Measurements from ENCODE around the gene RBP3.

Gene RBP3

GRCh38 chr10:47332946-47333345 lies 15.2 kb upstream of the RBP3 start:
- TF ChIP-seq ZFP30 (CRISPR knock-in tag; IDR thresholded peaks at IDR 0.05) = no peak
- no peak for TF ChIP-seq ESRRG (CRISPR knock-in tag; IDR thresholded peaks at IDR 0.05)
- TF ChIP-seq OSR1 (CRISPR knock-in tag; IDR thresholded peaks at IDR 0.05) = no peak
- no peak for TF ChIP-seq CREB5 (CRISPR knock-in tag; IDR thresholded peaks at IDR 0.05; ENCODE audit: low read depth)
- no peak for TF ChIP-seq ISL1 (CRISPR knock-in tag; IDR thresholded peaks at IDR 0.05)
- TF ChIP-seq TOX (CRISPR knock-in tag; IDR thresholded peaks at IDR 0.05; ENCODE audit: borderline replicate concordance) = no peak
- TF ChIP-seq, protein P1, sequence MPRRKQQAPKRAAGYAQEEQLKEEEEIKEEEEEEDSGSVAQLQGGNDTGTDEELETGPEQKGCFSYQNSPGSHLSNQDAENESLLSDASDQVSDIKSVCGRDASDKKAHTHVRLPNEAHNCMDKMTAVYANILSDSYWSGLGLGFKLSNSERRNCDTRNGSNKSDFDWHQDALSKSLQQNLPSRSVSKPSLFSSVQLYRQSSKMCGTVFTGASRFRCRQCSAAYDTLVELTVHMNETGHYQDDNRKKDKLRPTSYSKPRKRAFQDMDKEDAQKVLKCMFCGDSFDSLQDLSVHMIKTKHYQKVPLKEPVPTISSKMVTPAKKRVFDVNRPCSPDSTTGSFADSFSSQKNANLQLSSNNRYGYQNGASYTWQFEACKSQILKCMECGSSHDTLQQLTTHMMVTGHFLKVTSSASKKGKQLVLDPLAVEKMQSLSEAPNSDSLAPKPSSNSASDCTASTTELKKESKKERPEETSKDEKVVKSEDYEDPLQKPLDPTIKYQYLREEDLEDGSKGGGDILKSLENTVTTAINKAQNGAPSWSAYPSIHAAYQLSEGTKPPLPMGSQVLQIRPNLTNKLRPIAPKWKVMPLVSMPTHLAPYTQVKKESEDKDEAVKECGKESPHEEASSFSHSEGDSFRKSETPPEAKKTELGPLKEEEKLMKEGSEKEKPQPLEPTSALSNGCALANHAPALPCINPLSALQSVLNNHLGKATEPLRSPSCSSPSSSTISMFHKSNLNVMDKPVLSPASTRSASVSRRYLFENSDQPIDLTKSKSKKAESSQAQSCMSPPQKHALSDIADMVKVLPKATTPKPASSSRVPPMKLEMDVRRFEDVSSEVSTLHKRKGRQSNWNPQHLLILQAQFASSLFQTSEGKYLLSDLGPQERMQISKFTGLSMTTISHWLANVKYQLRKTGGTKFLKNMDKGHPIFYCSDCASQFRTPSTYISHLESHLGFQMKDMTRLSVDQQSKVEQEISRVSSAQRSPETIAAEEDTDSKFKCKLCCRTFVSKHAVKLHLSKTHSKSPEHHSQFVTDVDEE (CRISPR knock-in tag; IDR thresholded peaks at IDR 0.05) = no peak
- TF ChIP-seq, protein P2, sequence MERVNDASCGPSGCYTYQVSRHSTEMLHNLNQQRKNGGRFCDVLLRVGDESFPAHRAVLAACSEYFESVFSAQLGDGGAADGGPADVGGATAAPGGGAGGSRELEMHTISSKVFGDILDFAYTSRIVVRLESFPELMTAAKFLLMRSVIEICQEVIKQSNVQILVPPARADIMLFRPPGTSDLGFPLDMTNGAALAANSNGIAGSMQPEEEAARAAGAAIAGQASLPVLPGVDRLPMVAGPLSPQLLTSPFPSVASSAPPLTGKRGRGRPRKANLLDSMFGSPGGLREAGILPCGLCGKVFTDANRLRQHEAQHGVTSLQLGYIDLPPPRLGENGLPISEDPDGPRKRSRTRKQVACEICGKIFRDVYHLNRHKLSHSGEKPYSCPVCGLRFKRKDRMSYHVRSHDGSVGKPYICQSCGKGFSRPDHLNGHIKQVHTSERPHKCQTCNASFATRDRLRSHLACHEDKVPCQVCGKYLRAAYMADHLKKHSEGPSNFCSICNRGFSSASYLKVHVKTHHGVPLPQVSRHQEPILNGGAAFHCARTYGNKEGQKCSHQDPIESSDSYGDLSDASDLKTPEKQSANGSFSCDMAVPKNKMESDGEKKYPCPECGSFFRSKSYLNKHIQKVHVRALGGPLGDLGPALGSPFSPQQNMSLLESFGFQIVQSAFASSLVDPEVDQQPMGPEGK (CRISPR knock-in tag; IDR thresholded peaks at IDR 0.05; ENCODE audit: borderline replicate concordance) = no peak
- no peak for TF ChIP-seq ZNF70 (CRISPR knock-in tag; IDR thresholded peaks at IDR 0.05)
- ATAC-seq = no peak

GRCh38 chr10:47333532-47333931 lies 14.6 kb upstream of the RBP3 start:
- no peak for TF ChIP-seq ISL1 (CRISPR knock-in tag; IDR thresholded peaks at IDR 0.05)
- no peak for TF ChIP-seq CSDC2 (CRISPR knock-in tag; IDR thresholded peaks at IDR 0.05)
- no peak for TF ChIP-seq ZFP30 (CRISPR knock-in tag; IDR thresholded peaks at IDR 0.05)
- TF ChIP-seq ZNF70 (CRISPR knock-in tag; IDR thresholded peaks at IDR 0.05) = no peak
- no peak for TF ChIP-seq TOX (CRISPR knock-in tag; IDR thresholded peaks at IDR 0.05; ENCODE audit: borderline replicate concordance)
- TF ChIP-seq ARNTL (CRISPR knock-in tag; IDR thresholded peaks at IDR 0.05; ENCODE audit: borderline replicate concordance, low read depth) = no peak
- no peak for TF ChIP-seq SNAI2 (CRISPR knock-in tag; IDR thresholded peaks at IDR 0.05)
- TF ChIP-seq, protein P1 (CRISPR knock-in tag; IDR thresholded peaks at IDR 0.05) = no peak
- TF ChIP-seq CSRNP3 (CRISPR knock-in tag; IDR thresholded peaks at IDR 0.05) = no peak
- ATAC-seq = no peak

GRCh38 chr10:47334466-47335295 lies 13.5 kb upstream of the RBP3 start:
- TF ChIP-seq SNAI2 (CRISPR knock-in tag; IDR thresholded peaks at IDR 0.05) = no peak
- TF ChIP-seq ARNTL (CRISPR knock-in tag; IDR thresholded peaks at IDR 0.05; ENCODE audit: borderline replicate concordance, low read depth) = no peak
- TF ChIP-seq, protein P3, sequence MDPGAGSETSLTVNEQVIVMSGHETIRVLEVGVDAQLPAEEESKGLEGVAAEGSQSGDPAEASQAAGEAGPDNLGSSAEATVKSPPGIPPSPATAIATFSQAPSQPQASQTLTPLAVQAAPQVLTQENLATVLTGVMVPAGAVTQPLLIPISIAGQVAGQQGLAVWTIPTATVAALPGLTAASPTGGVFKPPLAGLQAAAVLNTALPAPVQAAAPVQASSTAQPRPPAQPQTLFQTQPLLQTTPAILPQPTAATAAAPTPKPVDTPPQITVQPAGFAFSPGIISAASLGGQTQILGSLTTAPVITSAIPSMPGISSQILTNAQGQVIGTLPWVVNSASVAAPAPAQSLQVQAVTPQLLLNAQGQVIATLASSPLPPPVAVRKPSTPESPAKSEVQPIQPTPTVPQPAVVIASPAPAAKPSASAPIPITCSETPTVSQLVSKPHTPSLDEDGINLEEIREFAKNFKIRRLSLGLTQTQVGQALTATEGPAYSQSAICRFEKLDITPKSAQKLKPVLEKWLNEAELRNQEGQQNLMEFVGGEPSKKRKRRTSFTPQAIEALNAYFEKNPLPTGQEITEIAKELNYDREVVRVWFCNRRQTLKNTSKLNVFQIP (CRISPR knock-in tag; IDR thresholded peaks at IDR 0.05; ENCODE audit: borderline replicate concordance, low read depth) = no peak
- no peak for TF ChIP-seq ISL1 (CRISPR knock-in tag; IDR thresholded peaks at IDR 0.05)
- no peak for TF ChIP-seq ZFP30 (CRISPR knock-in tag; IDR thresholded peaks at IDR 0.05)
- TF ChIP-seq ZNF565 (CRISPR knock-in tag; conservative IDR thresholded peaks at IDR 0.05; ENCODE audit: low read depth) = no peak
- TF ChIP-seq CREB5 (CRISPR knock-in tag; IDR thresholded peaks at IDR 0.05; ENCODE audit: low read depth) = no peak
- TF ChIP-seq BACH2 (CRISPR knock-in tag; IDR thresholded peaks at IDR 0.05; ENCODE audit: borderline replicate concordance) = no peak
- TF ChIP-seq TOX (CRISPR knock-in tag; IDR thresholded peaks at IDR 0.05; ENCODE audit: borderline replicate concordance) = no peak
- no peak for TF ChIP-seq CSRNP3 (CRISPR knock-in tag; IDR thresholded peaks at IDR 0.05)
- TF ChIP-seq CSDC2 (CRISPR knock-in tag; IDR thresholded peaks at IDR 0.05) = no peak
- no peak for ATAC-seq

All from SK-N-SH treated with all-trans-retinoic acid at 6 μM for 48 hours (cell line).